GM23338 (cell line): Measurements from ENCODE around the gene CSF3.

Experiments
- CREB1 ChIP-seq: fragments of 250-450 bp; sonication (Bioruptor Pico); IDR thresholded peaks from 2 replicates; pipeline ENCODE4 v1.5.0; 2020; ENCODE audit warnings: low read depth, mild to moderate bottlenecking, moderate library complexity
- EZH2 ChIP-seq: fragments of 200-600 bp; sonication (generic); IDR thresholded peaks from one replicate; pipeline ENCODE4 v1.8.0; 2017; ENCODE audit warnings: antibody characterized with exemption, mild to moderate bottlenecking, low read depth; ENCODE audit not compliant: unreplicated experiment
- EZH2phosphoT487 ChIP-seq: fragments of 200-600 bp; sonication (generic); IDR thresholded peaks from one replicate; pipeline ENCODE4 v1.8.1; 2018; ENCODE audit warnings: antibody characterized with exemption; ENCODE audit not compliant: unreplicated experiment
- JUNB ChIP-seq: IDR thresholded peaks from one replicate; pipeline ENCODE4 v1.6.1; 2016; ENCODE audit warnings: antibody characterized with exemption; ENCODE audit not compliant: unreplicated experiment
- POLR2AphosphoS5 ChIP-seq: IDR thresholded peaks from 2 replicates; pipeline ENCODE4 v1.6.1; 2016; ENCODE audit warnings: antibody characterized with exemption, low read depth
- REST ChIP-seq: IDR thresholded peaks from one replicate; pipeline ENCODE4 v1.6.1; 2018; ENCODE audit warnings: antibody characterized with exemption; ENCODE audit not compliant: unreplicated experiment
- ZNF331 ChIP-seq: fragments of 250-450 bp; sonication (Bioruptor Pico); IDR thresholded peaks from 2 replicates; pipeline ENCODE4 v1.5.0; 2020; ENCODE audit warnings: low read depth, mild to moderate bottlenecking, moderate library complexity
- TF ChIP-seq, protein P1 (sequence below), 2 experiments: fragments of 200-600 bp in 1 of 2; sonication (generic) in 1 of 2; conservative IDR thresholded peaks; 2 replicates each; pipeline versions ENCODE4 v1.5.1 to v1.6.1; 2016 to 2017; ENCODE audit warnings: antibody characterized with exemption in 2 of 2, low read depth in 2 of 2, mild to moderate bottlenecking in 2 of 2, moderate library complexity in 1 of 2
- TF ChIP-seq, protein P2 (sequence below): IDR thresholded peaks from 2 replicates; pipeline ENCODE4 v1.6.1; 2016; ENCODE audit warnings: antibody characterized with exemption

GRCh38 chr17:40017422-40018080, 2.3 kb downstream of the CSF3 start:
- TF ChIP-seq, protein P1, sequence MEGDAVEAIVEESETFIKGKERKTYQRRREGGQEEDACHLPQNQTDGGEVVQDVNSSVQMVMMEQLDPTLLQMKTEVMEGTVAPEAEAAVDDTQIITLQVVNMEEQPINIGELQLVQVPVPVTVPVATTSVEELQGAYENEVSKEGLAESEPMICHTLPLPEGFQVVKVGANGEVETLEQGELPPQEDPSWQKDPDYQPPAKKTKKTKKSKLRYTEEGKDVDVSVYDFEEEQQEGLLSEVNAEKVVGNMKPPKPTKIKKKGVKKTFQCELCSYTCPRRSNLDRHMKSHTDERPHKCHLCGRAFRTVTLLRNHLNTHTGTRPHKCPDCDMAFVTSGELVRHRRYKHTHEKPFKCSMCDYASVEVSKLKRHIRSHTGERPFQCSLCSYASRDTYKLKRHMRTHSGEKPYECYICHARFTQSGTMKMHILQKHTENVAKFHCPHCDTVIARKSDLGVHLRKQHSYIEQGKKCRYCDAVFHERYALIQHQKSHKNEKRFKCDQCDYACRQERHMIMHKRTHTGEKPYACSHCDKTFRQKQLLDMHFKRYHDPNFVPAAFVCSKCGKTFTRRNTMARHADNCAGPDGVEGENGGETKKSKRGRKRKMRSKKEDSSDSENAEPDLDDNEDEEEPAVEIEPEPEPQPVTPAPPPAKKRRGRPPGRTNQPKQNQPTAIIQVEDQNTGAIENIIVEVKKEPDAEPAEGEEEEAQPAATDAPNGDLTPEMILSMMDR (conservative IDR thresholded peaks at IDR 0.05; ENCODE audit: low read depth in 2 of 2): no peak
- TF ChIP-seq JUNB: no peak
- TF ChIP-seq REST: no peak
- TF ChIP-seq, protein P2, sequence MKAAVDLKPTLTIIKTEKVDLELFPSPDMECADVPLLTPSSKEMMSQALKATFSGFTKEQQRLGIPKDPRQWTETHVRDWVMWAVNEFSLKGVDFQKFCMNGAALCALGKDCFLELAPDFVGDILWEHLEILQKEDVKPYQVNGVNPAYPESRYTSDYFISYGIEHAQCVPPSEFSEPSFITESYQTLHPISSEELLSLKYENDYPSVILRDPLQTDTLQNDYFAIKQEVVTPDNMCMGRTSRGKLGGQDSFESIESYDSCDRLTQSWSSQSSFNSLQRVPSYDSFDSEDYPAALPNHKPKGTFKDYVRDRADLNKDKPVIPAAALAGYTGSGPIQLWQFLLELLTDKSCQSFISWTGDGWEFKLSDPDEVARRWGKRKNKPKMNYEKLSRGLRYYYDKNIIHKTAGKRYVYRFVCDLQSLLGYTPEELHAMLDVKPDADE: no peak
- TF ChIP-seq EZH2: no peak
- TF ChIP-seq EZH2phosphoT487: no peak
- no peak for TF ChIP-seq POLR2AphosphoS5
- no peak for TF ChIP-seq CREB1 (CRISPR knock-in tag)
- TF ChIP-seq ZNF331 (CRISPR knock-in tag): no peak
